Fibroblast of lung (primary cell): Measurements from ENCODE around the gene TTC22. TPM values are rescaled to one million over a fixed set of nuclear protein-coding genes. Genes with fewer than 3 reads are reported as not detected.

Source experiments
- DNase-seq, 2 donors: peaks; one replicate each; pipeline versions ENCODE4 v3.0.0 to v3.0.0-alpha.2; 2010; ENCODE audit warnings: low read depth in 2 of 2
- H2AFZ ChIP-seq: 2 replicates; pipeline ENCODE4 v1.5.1; 2012; ENCODE audit warnings: low read length, control low read depth, inconsistent platforms
- H3K27ac ChIP-seq: 2 replicates; pipeline ENCODE4 v1.5.1; 2011; ENCODE audit warnings: low read length, control low read depth; ENCODE audit not compliant: insufficient read depth
- H3K27me3 ChIP-seq: 2 replicates; pipeline ENCODE4 v1.5.1; 2011; ENCODE audit warnings: mild to moderate bottlenecking, low read length; ENCODE audit not compliant: control insufficient read depth, insufficient read depth
- H3K36me3 ChIP-seq: 2 replicates; pipeline ENCODE4 v1.5.1; 2011; ENCODE audit warnings: low read length; ENCODE audit not compliant: control insufficient read depth, insufficient read depth
- H3K4me1 ChIP-seq: 2 replicates; pipeline ENCODE4 v1.5.1; 2011; ENCODE audit warnings: low read length; ENCODE audit not compliant: control insufficient read depth, insufficient read depth; ENCODE audit errors: extremely low read depth
- H3K4me2 ChIP-seq: 2 replicates; pipeline ENCODE4 v1.5.1; 2011; ENCODE audit warnings: low read length, control low read depth; ENCODE audit not compliant: insufficient read depth; ENCODE audit errors: extremely low read depth
- H3K4me3 ChIP-seq, 4 experiments: fragments of 200-600 bp in 1 of 4; sonication (generic) in 1 of 4; replicated peaks in 1 of 4; 2 replicates each; pipeline ENCODE4 v1.5.1; 2011 to 2016; ENCODE audit warnings: low read length in 4 of 4, low read depth in 3 of 4, mild to moderate bottlenecking in 3 of 4, control low read depth in 2 of 4, inconsistent platforms in 1 of 4, mixed read lengths in 1 of 4; ENCODE audit not compliant: insufficient read depth in 1 of 4; ENCODE audit errors: control extremely low read depth in 1 of 4
- H3K79me2 ChIP-seq: 2 replicates; pipeline ENCODE4 v1.5.1; 2012; ENCODE audit warnings: mild to moderate bottlenecking, low read length, inconsistent platforms; ENCODE audit not compliant: control insufficient read depth, insufficient read depth
- H3K9ac ChIP-seq: 2 replicates; pipeline ENCODE4 v1.5.1; 2011; ENCODE audit warnings: mild to moderate bottlenecking, low read length, control low read depth; ENCODE audit not compliant: insufficient read depth
- H3K9me3 ChIP-seq: 2 replicates; pipeline ENCODE4 v1.5.1; 2012; ENCODE audit warnings: low read depth, low read length; ENCODE audit not compliant: control insufficient read depth, insufficient read depth
- H4K20me1 ChIP-seq: 2 replicates; pipeline ENCODE4 v1.5.1; 2011; ENCODE audit warnings: low read length; ENCODE audit not compliant: control insufficient read depth, insufficient read depth; ENCODE audit errors: extremely low read depth
- CTCF ChIP-seq, 2 donors: IDR thresholded peaks in 1 of 2; conservative IDR thresholded peaks in 1 of 2; 1 replicate in 1 of 2; 2 replicates in 1 of 2; pipeline ENCODE4 v1.5.1; 2011 to 2012; ENCODE audit warnings: low read length in 2 of 2, control low read depth in 1 of 2, inconsistent platforms in 1 of 2, low read depth in 1 of 2, mild to moderate bottlenecking in 1 of 2
- EZH2 ChIP-seq: IDR thresholded peaks from 2 replicates; pipeline ENCODE4 v1.5.1; 2012; ENCODE audit warnings: low read length, control low read depth, mild to moderate bottlenecking; ENCODE audit errors: missing control alignments
- polyA plus RNA-seq, 2 donors: library from polyadenylated mRNA; depleted of rRNA in 1 of 2; stranded (reverse) in 1 of 2; unstranded in 1 of 2; fragments of >200 nt; gene quantifications; 2 replicates each; pipeline ENCODE4 v1.2.1, GENCODE V29; 2011 to 2012; ENCODE audit warnings: missing spikeins in 1 of 2
- total RNA-seq: library from RNA; depleted of rRNA; stranded (reverse); fragments of >200 nt; gene quantifications from 2 replicates; pipeline ENCODE4 v1.2.1, GENCODE V29; 2014

Gene TTC22
- total and polyA plus RNA-seq, 2 donors (not counting 1 experiment from before 2014, with no cell fraction given): not detected

GRCh38 chr1:54834007-54834541 is 33.0 kb upstream of the TTC22 start:
- Histone ChIP-seq H3K4me1 (no peaks in the 10 kb centered on the region), H3K36me3 (no peaks in the 10 kb centered on the region), H4K20me1 (no peaks in the 10 kb centered on the region), H3K4me3 (no peak overlapping the region), H3K27me3 (peaks cover 30% of the 10 kb centered on the region), H2AFZ (no peak overlapping the region), H3K79me2 (no peaks in the 10 kb centered on the region), H3K27ac (no peak overlapping the region), H3K4me2 (no peak overlapping the region), H3K9ac (no peak overlapping the region), H3K9me3 (no peaks in the 10 kb centered on the region)
- TF ChIP-seq CTCF (conservative IDR thresholded peaks at IDR 0.05 in 1 of 2, IDR thresholded peaks at IDR 0.05 in 1 of 2; ENCODE audit: low read depth in 1 of 2, low read length in 2 of 2) (no peak), EZH2 (no peak)
- DNase-seq: no peak

- Histone ChIP-seq H3K9me3 (no peaks in the 10 kb centered on the region), H4K20me1 (no peaks in the 10 kb centered on the region), H3K36me3 (no peaks in the 10 kb centered on the region), H3K4me3 (no peak overlapping the region), H3K79me2 (no peaks in the 10 kb centered on the region), H2AFZ (no peak overlapping the region), H3K27ac (no peak overlapping the region), H3K27me3 (peaks cover 26% of the 10 kb centered on the region), H3K4me1 (no peaks in the 10 kb centered on the region), H3K4me2 (no peak overlapping the region), H3K9ac (no peak overlapping the region)
- DNase-seq: no peak
- TF ChIP-seq EZH2: no peak
- TF ChIP-seq CTCF (conservative IDR thresholded peaks at IDR 0.05 in 1 of 2, IDR thresholded peaks at IDR 0.05 in 1 of 2; ENCODE audit: low read depth in 1 of 2, low read length in 2 of 2): no peak
These were observed 32.0 kb upstream of the TTC22 start for GRCh38 chr1:54833121-54833520.

GRCh38 chr1:54826226-54826816 is 25.2 kb upstream of the TTC22 start:
- no peaks in the 10 kb centered on the region for H3K9me3 ChIP-seq
- no peak overlapping the region for H3K4me3 ChIP-seq
- peaks cover 7% of the 10 kb centered on the region for H3K27me3 ChIP-seq
- no peaks in the 10 kb centered on the region for H3K79me2 ChIP-seq
- H3K36me3 ChIP-seq: no peaks in the 10 kb centered on the region
- no peaks in the 10 kb centered on the region for H4K20me1 ChIP-seq
- no peak overlapping the region for H3K4me2 ChIP-seq
- H3K9ac ChIP-seq: no peak overlapping the region
- H3K27ac ChIP-seq: no peak overlapping the region
- no peaks in the 10 kb centered on the region for H3K4me1 ChIP-seq
- H2AFZ ChIP-seq: no peak overlapping the region
- no peak for DNase-seq
- TF ChIP-seq CTCF (conservative IDR thresholded peaks at IDR 0.05 in 1 of 2, IDR thresholded peaks at IDR 0.05 in 1 of 2; ENCODE audit: low read depth in 1 of 2, low read length in 2 of 2): no peak
- no peak for TF ChIP-seq EZH2
